Hepatocyte (in vitro differentiated cells): ENCODE measurements around the gene SLC39A13. TPM values are rescaled to one million over a fixed set of nuclear protein-coding genes. Genes with fewer than 3 reads are reported as not detected.

Experiments used
- DNase-seq: peaks from one replicate; pipeline ENCODE4 v3.0.0-alpha.2; 2016; ENCODE audit warnings: low spot score
- H2AFZ ChIP-seq: fragments of 200-600 bp; sonication (generic); 2 replicates; pipeline ENCODE4 v1.6.0; 2016; ENCODE audit warnings: antibody characterized with exemption, mild to moderate bottlenecking
- H3K27ac ChIP-seq: fragments of 200-600 bp; sonication (generic); 2 replicates; pipeline ENCODE4 v1.5.1; 2016; ENCODE audit warnings: mild to moderate bottlenecking
- H3K27me3 ChIP-seq: fragments of 200-600 bp; sonication (generic); 2 replicates; pipeline ENCODE4 v1.6.1; 2016
- H3K36me3 ChIP-seq: fragments of 200-600 bp; sonication (generic); replicated peaks from 2 replicates; pipeline ENCODE4 v1.5.1; 2016; ENCODE audit warnings: low read depth; ENCODE audit not compliant: insufficient read depth
- H3K4me1 ChIP-seq: fragments of 200-600 bp; sonication (generic); 2 replicates; pipeline ENCODE4 v1.5.1; 2016; ENCODE audit warnings: mild to moderate bottlenecking, moderate library complexity; ENCODE audit not compliant: insufficient read depth
- H3K4me2 ChIP-seq: fragments of 200-600 bp; sonication (generic); 2 replicates; pipeline ENCODE4 v1.6.0; 2016
- H3K4me3 ChIP-seq: fragments of 200-600 bp; sonication (generic); 2 replicates; pipeline ENCODE4 v1.5.1; 2016; ENCODE audit warnings: mild to moderate bottlenecking
- H3K79me2 ChIP-seq: fragments of 200-600 bp; sonication (generic); 2 replicates; pipeline ENCODE4 v1.6.0; 2017; ENCODE audit warnings: mild to moderate bottlenecking
- H3K9me2 ChIP-seq: fragments of 200-600 bp; sonication (generic); replicated peaks from 2 replicates; pipeline ENCODE4 v1.6.0; 2017; ENCODE audit warnings: mild to moderate bottlenecking; ENCODE audit not compliant: insufficient read depth
- H3K9me3 ChIP-seq: fragments of 200-600 bp; sonication (generic); 2 replicates; pipeline ENCODE4 v1.5.1; 2016; ENCODE audit warnings: low read depth, mild to moderate bottlenecking
- H4K20me1 ChIP-seq: fragments of 200-600 bp; sonication (generic); 2 replicates; pipeline ENCODE4 v1.6.0; 2016; ENCODE audit warnings: mild to moderate bottlenecking; ENCODE audit not compliant: insufficient read depth, poor library complexity, severe bottlenecking
- CTCF ChIP-seq: fragments of 200-600 bp; sonication (generic); IDR thresholded peaks from 2 replicates; pipeline ENCODE4 v1.5.1; 2016; ENCODE audit warnings: antibody characterized with exemption, mild to moderate bottlenecking; ENCODE audit not compliant: poor library complexity
- EZH2 ChIP-seq: fragments of 200-600 bp; sonication (generic); IDR thresholded peaks from 2 replicates; pipeline ENCODE4 v1.6.1; 2016; ENCODE audit warnings: antibody characterized with exemption, mild to moderate bottlenecking, borderline replicate concordance
- EZH2phosphoT487 ChIP-seq: fragments of 200-600 bp; sonication (generic); IDR thresholded peaks from one replicate; pipeline ENCODE4 v1.6.1; 2018; ENCODE audit warnings: antibody characterized with exemption, mild to moderate bottlenecking, low read depth, moderate library complexity; ENCODE audit not compliant: unreplicated experiment, severe bottlenecking
- WGBS: methylation state at CpG from one replicate; pipeline ENCODE4 v1.1.6; 2016; ENCODE audit warnings: low lambda C conversion rate; ENCODE audit errors: missing lambda C conversion rate; 5-methylcytosine and 5-hydroxymethylcytosine counted together
- polyA plus RNA-seq: library from polyadenylated mRNA; unstranded; fragments of >200 nt; fragmentation: Nextera tagmentation; extraction: Ambion mirVana; gene quantifications from 2 replicates; pipeline ENCODE4 v1.2.1, GENCODE V29; 2016
- total RNA-seq: library from RNA; depleted of rRNA; stranded (reverse); fragments of >200 nt; gene quantifications from 2 replicates; pipeline ENCODE4 v1.2.3, GENCODE V29; 2014

SLC39A13 gene
- total and polyA plus RNA-seq, 2 experiments from 2014 or later = 72.3 to 118 TPM

GRCh38 chr11:47406896-47407745 lies 1.3 kb upstream of the SLC39A13 start:
- H3K79me2 ChIP-seq = peaks cover 18% of the 10 kb centered on the region
- TF ChIP-seq CTCF (no peak), EZH2phosphoT487 (no peak), EZH2 (no peak)
- H3K9me3 ChIP-seq = no peaks in the 10 kb centered on the region
- H3K27me3 ChIP-seq = no peaks in the 10 kb centered on the region
- H3K36me3 ChIP-seq = no peaks in the 10 kb centered on the region
- peak overlapping the region; percentile 69 for H3K4me3 ChIP-seq
- DNase-seq = peak; percentile 23
- peak overlapping the region; percentile 95 for H3K27ac ChIP-seq
- peak overlapping the region; percentile 87 for H3K4me2 ChIP-seq
- peak overlapping the region; percentile 88 for H2AFZ ChIP-seq
- H3K4me1 ChIP-seq = peaks cover 19% of the 10 kb centered on the region
- WGBS = 78% methylated on average over 12 of the region's 12 CpGs
- no peaks in the 10 kb centered on the region for H3K9me2 ChIP-seq
- no peaks in the 10 kb centered on the region for H4K20me1 ChIP-seq

DNA sequence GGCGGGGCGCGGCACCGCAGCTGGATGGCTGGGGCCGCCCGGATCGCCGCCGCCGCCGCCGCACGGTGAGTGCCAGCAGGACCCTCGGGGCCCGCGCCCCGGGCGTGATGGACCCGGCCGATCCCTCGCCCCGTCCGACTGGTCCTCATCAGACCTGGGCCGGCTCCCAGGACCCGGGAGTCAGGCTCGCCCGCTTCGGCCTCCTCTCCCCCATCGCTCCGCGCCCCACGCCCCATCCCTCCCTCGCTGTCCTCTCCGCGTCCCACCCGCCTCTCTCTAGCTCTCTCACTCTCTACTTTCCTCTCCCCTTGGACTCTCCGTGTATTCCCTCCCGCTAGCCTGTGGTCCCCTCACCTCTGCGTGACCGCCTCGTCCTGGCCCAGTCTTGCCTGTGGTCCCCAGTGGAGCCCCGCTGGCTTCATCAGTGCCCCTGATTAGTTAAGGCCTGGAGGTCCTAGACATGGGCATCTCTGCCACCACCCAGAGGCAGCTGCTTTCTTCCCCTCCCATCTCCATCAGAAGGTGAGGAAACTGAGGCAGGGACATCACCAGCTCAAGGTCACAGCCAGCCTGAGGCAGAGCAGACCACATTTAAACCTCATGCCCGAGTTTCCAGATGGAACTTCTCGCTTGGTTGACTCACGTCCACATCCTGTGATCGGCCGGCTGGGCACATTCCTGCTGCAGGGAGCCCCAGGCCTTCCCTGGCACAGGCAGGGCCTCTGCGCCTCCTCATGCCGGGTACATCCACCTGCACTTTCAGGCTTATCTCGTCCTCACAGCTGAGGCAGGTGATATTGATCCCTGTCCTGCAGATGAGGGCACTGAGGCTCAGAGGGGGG lies 429 bp downstream of the SLC39A13 start:
- Histone ChIP-seq H3K4me3 (peak overlapping the region; percentile 84), H3K4me1 (peaks cover 19% of the 10 kb centered on the region), H3K27ac (peak overlapping the region; percentile 96), H3K9me3 (no peaks in the 10 kb centered on the region), H4K20me1 (no peaks in the 10 kb centered on the region), H3K36me3 (no peaks in the 10 kb centered on the region), H3K4me2 (peak overlapping the region; percentile 97), H3K79me2 (peaks cover 18% of the 10 kb centered on the region), H3K9me2 (no peaks in the 10 kb centered on the region), H2AFZ (peak overlapping the region; percentile 91), H3K27me3 (no peaks in the 10 kb centered on the region)
- WGBS = 15% methylated on average over 13 of the region's 50 CpGs
- TF ChIP-seq EZH2 (no peak), CTCF (no peak), EZH2phosphoT487 (no peak)
- peak; percentile 71 for DNase-seq

DNA sequence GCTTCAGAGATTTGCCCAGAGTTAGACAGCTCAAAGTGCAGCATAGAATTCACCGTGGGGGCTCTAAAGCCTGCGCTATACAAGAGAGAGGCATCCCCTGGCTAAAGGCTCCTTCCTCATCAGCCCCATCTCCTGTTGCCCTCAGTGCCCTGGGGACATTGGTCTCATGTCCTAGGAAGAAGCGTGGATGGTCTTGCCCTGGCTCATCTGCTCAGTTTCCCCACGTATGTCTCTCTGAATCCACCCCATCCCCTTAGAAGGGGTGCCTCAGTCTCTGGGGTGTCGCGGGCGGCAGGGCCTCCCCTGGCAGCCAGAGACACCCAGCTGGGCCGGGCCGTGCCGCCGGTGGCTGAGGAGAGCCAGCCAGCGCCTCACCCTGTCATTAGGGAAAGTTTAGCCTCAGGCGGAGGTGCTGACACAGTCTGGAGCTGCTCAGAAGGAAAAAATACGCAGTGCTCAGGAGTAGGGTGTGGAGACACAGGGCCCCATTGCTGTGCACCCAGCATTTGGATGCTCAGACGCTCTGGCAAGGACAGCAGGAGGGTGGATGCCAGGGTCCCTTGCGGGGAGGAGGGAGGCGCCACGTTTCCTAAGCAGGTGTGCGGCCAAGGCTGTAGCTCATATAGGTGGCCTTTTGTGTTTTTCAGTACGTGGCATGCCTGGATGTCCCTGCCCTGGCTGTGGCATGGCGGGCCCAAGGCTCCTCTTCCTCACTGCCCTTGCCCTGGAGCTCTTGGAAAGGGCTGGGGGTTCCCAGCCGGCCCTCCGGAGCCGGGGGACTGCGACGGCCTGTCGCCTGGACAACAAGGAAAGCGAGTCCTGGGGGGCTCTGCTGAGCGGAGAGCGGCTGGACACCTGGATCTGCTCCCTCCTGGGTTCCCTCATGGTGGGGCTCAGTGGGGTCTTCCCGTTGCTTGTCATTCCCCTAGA lies 1.3 kb downstream of the SLC39A13 start:
- Histone ChIP-seq H2AFZ (no peak overlapping the region), H3K79me2 (peaks cover 18% of the 10 kb centered on the region)
- 86% methylated on average over 29 of the region's 31 CpGs for WGBS

More for the DNA sequence above, 1.3 kb downstream of the SLC39A13 start:
- peak overlapping the region; percentile 96 for H3K27ac ChIP-seq
- TF ChIP-seq EZH2phosphoT487 (no peak), CTCF (no peak), EZH2 (no peak)
- H3K4me3 ChIP-seq = peak overlapping the region; percentile 84
- peak overlapping the region; percentile 97 for H3K4me2 ChIP-seq
- H4K20me1 ChIP-seq = no peaks in the 10 kb centered on the region
- H3K9me2 ChIP-seq = no peaks in the 10 kb centered on the region
- no peaks in the 10 kb centered on the region for H3K36me3 ChIP-seq
- no peaks in the 10 kb centered on the region for H3K27me3 ChIP-seq
- H3K9me3 ChIP-seq = no peaks in the 10 kb centered on the region
- H3K4me1 ChIP-seq = peaks cover 19% of the 10 kb centered on the region
- no peak for DNase-seq
